ENCODE data around the gene SNRNP40. TPM values are rescaled to one million over a fixed set of nuclear protein-coding genes. Genes with fewer than 3 reads are reported as not detected.
A peak's percentile ranks its signal among the peaks of the same experiment; 100 is the strongest.

Gene SNRNP40
- polyA plus RNA-seq, 2 donors: 8.7 to 23.9 TPM

GRCh38 chr1:31239653-31240241 is 56.8 kb downstream of the SNRNP40 start, which contains the start of gene NKAIN1:
Gene NKAIN1, minus strand, starts transcription at chr1:31239887. Its CDS starts 340 bp downstream, at chr1:31239547.
- WGBS, 2 donors: 1% methylated on average over 20 to 57 of the region's 57 CpGs
- H3K36me3 ChIP-seq (ENCODE audit: control insufficient read depth in 2 of 2, insufficient read depth in 2 of 2, low read length in 1 of 2): no peaks in the 10 kb centered on the region
- peaks cover 0 to 7% of the 10 kb centered on the region in 2 donors for H3K4me1 ChIP-seq (ENCODE audit: control insufficient read depth in 2 of 2, insufficient read depth in 2 of 2, low read length in 1 of 2)
- peaks cover 0 to 11% of the 10 kb centered on the region in 2 donors for H3K27me3 ChIP-seq (ENCODE audit: control insufficient read depth in 1 of 2, insufficient read depth in 2 of 2, low read length in 2 of 2)
- H3K27ac ChIP-seq (ENCODE audit: low read depth in 2 of 2, low read length in 1 of 2): no peak within 1 kb of the TSS
- H3K4me3 ChIP-seq (ENCODE audit: low read depth in 1 of 2, low read length in 2 of 2): peak within 1 kb of the TSS in 1 of 2 donors; percentile 43
- H3K9me3 ChIP-seq (ENCODE audit: control insufficient read depth in 2 of 2, insufficient read depth in 1 of 2, low read depth in 1 of 2, low read length in 1 of 2): no peaks in the 10 kb centered on the region

GRCh38 chr1:31238986-31239613 is 57.5 kb downstream of the SNRNP40 start:
- peak overlapping the region in 1 of 2 donors; percentile 43 for H3K4me3 ChIP-seq (ENCODE audit: low read depth in 1 of 2, low read length in 2 of 2)
- H3K9me3 ChIP-seq (ENCODE audit: control insufficient read depth in 2 of 2, insufficient read depth in 1 of 2, low read depth in 1 of 2, low read length in 1 of 2): no peaks in the 10 kb centered on the region
- H3K36me3 ChIP-seq (ENCODE audit: control insufficient read depth in 2 of 2, insufficient read depth in 2 of 2, low read length in 1 of 2): no peaks in the 10 kb centered on the region
- H3K4me1 ChIP-seq (ENCODE audit: control insufficient read depth in 2 of 2, insufficient read depth in 2 of 2, low read length in 1 of 2): peaks cover 0 to 7% of the 10 kb centered on the region in 2 donors
- H3K27ac ChIP-seq (ENCODE audit: low read depth in 2 of 2, low read length in 1 of 2): no peak overlapping the region
- WGBS, 2 donors: 1 to 2% methylated on average over 36 to 56 of the region's 56 CpGs
- peaks cover 0 to 11% of the 10 kb centered on the region in 2 donors for H3K27me3 ChIP-seq (ENCODE audit: control insufficient read depth in 1 of 2, insufficient read depth in 2 of 2, low read length in 2 of 2)

- Histone ChIP-seq H3K27ac (ENCODE audit: low read depth in 2 of 2, low read length in 1 of 2) (no peak overlapping the region), H3K27me3 (ENCODE audit: control insufficient read depth in 1 of 2, insufficient read depth in 2 of 2, low read length in 2 of 2) (peaks cover 0 to 11% of the 10 kb centered on the region in 2 donors), H3K9me3 (ENCODE audit: control insufficient read depth in 2 of 2, insufficient read depth in 1 of 2, low read depth in 1 of 2, low read length in 1 of 2) (no peaks in the 10 kb centered on the region), H3K4me1 (ENCODE audit: control insufficient read depth in 2 of 2, insufficient read depth in 2 of 2, low read length in 1 of 2) (peaks cover 0 to 7% of the 10 kb centered on the region in 2 donors), H3K36me3 (ENCODE audit: control insufficient read depth in 2 of 2, insufficient read depth in 2 of 2, low read length in 1 of 2) (no peaks in the 10 kb centered on the region), H3K4me3 (ENCODE audit: low read depth in 1 of 2, low read length in 2 of 2) (no peak overlapping the region)
- 21 to 25% methylated on average over 4 of the region's 4 CpGs for WGBS, 2 donors
Observed at GRCh38 chr1:31238612-31238985, 58.0 kb downstream of the SNRNP40 start.

- H3K9me3 ChIP-seq (ENCODE audit: control insufficient read depth in 2 of 2, insufficient read depth in 1 of 2, low read depth in 1 of 2, low read length in 1 of 2): no peaks in the 10 kb centered on the region
- H3K36me3 ChIP-seq (ENCODE audit: control insufficient read depth in 2 of 2, insufficient read depth in 2 of 2, low read length in 1 of 2): no peaks in the 10 kb centered on the region
- no peak overlapping the region for H3K4me3 ChIP-seq (ENCODE audit: low read depth in 1 of 2, low read length in 2 of 2)
- WGBS, 2 donors: 55 to 56% methylated on average over 4 of the region's 4 CpGs
- H3K4me1 ChIP-seq (ENCODE audit: control insufficient read depth in 2 of 2, insufficient read depth in 2 of 2, low read length in 1 of 2): peaks cover 0 to 7% of the 10 kb centered on the region in 2 donors
- no peak overlapping the region for H3K27ac ChIP-seq (ENCODE audit: low read depth in 2 of 2, low read length in 1 of 2)
- peaks cover 0 to 11% of the 10 kb centered on the region in 2 donors for H3K27me3 ChIP-seq (ENCODE audit: control insufficient read depth in 1 of 2, insufficient read depth in 2 of 2, low read length in 2 of 2)
Observed at GRCh38 chr1:31234870-31235269, 61.7 kb downstream of the SNRNP40 start.

GRCh38 chr1:31234123-31234708 is 62.4 kb downstream of the SNRNP40 start:
- no peak overlapping the region for H3K4me3 ChIP-seq (ENCODE audit: low read depth in 1 of 2, low read length in 2 of 2)
- no peaks in the 10 kb centered on the region for H3K36me3 ChIP-seq (ENCODE audit: control insufficient read depth in 2 of 2, insufficient read depth in 2 of 2, low read length in 1 of 2)
- H3K4me1 ChIP-seq (ENCODE audit: control insufficient read depth in 2 of 2, insufficient read depth in 2 of 2, low read length in 1 of 2): peaks cover 0 to 7% of the 10 kb centered on the region in 2 donors
- no peak overlapping the region for H3K27ac ChIP-seq (ENCODE audit: low read depth in 2 of 2, low read length in 1 of 2)
- peaks cover 0 to 11% of the 10 kb centered on the region in 2 donors for H3K27me3 ChIP-seq (ENCODE audit: control insufficient read depth in 1 of 2, insufficient read depth in 2 of 2, low read length in 2 of 2)
- H3K9me3 ChIP-seq (ENCODE audit: control insufficient read depth in 2 of 2, insufficient read depth in 1 of 2, low read depth in 1 of 2, low read length in 1 of 2): no peaks in the 10 kb centered on the region
- 58 to 61% methylated on average over 12 of the region's 12 CpGs for WGBS, 2 donors

- 93 to 95% methylated on average over 2 of the region's 2 CpGs for WGBS, 2 donors
- Histone ChIP-seq H3K27me3 (ENCODE audit: control insufficient read depth in 1 of 2, insufficient read depth in 2 of 2, low read length in 2 of 2) (peaks cover 0 to 5% of the 10 kb centered on the region in 2 donors), H3K9me3 (ENCODE audit: control insufficient read depth in 2 of 2, insufficient read depth in 1 of 2, low read depth in 1 of 2, low read length in 1 of 2) (no peaks in the 10 kb centered on the region), H3K36me3 (ENCODE audit: control insufficient read depth in 2 of 2, insufficient read depth in 2 of 2, low read length in 1 of 2) (no peaks in the 10 kb centered on the region), H3K4me1 (ENCODE audit: control insufficient read depth in 2 of 2, insufficient read depth in 2 of 2, low read length in 1 of 2) (no peaks in the 10 kb centered on the region), H3K27ac (ENCODE audit: low read depth in 2 of 2, low read length in 1 of 2) (no peak overlapping the region), H3K4me3 (ENCODE audit: low read depth in 1 of 2, low read length in 2 of 2) (no peak overlapping the region)
Observed at GRCh38 chr1:31232689-31233088, 63.9 kb downstream of the SNRNP40 start.

- peaks cover 0 to 5% of the 10 kb centered on the region in 2 donors for H3K27me3 ChIP-seq (ENCODE audit: control insufficient read depth in 1 of 2, insufficient read depth in 2 of 2, low read length in 2 of 2)
- no peaks in the 10 kb centered on the region for H3K36me3 ChIP-seq (ENCODE audit: control insufficient read depth in 2 of 2, insufficient read depth in 2 of 2, low read length in 1 of 2)
- no peak overlapping the region for H3K27ac ChIP-seq (ENCODE audit: low read depth in 2 of 2, low read length in 1 of 2)
- no peak overlapping the region for H3K4me3 ChIP-seq (ENCODE audit: low read depth in 1 of 2, low read length in 2 of 2)
- H3K9me3 ChIP-seq (ENCODE audit: control insufficient read depth in 2 of 2, insufficient read depth in 1 of 2, low read depth in 1 of 2, low read length in 1 of 2): no peaks in the 10 kb centered on the region
- 92 to 98% methylated on average over 5 of the region's 5 CpGs for WGBS, 2 donors
- H3K4me1 ChIP-seq (ENCODE audit: control insufficient read depth in 2 of 2, insufficient read depth in 2 of 2, low read length in 1 of 2): no peaks in the 10 kb centered on the region
Observed at GRCh38 chr1:31231802-31232201, 64.8 kb downstream of the SNRNP40 start.

- no peaks in the 10 kb centered on the region for H3K36me3 ChIP-seq (ENCODE audit: control insufficient read depth in 2 of 2, insufficient read depth in 2 of 2, low read length in 1 of 2)
- no peaks in the 10 kb centered on the region for H3K27me3 ChIP-seq (ENCODE audit: control insufficient read depth in 1 of 2, insufficient read depth in 2 of 2, low read length in 2 of 2)
- 61 to 62% methylated on average over 3 of the region's 3 CpGs for WGBS, 2 donors
- H3K4me1 ChIP-seq (ENCODE audit: control insufficient read depth in 2 of 2, insufficient read depth in 2 of 2, low read length in 1 of 2): no peaks in the 10 kb centered on the region
- H3K4me3 ChIP-seq (ENCODE audit: low read depth in 1 of 2, low read length in 2 of 2): no peak overlapping the region
- H3K9me3 ChIP-seq (ENCODE audit: control insufficient read depth in 2 of 2, insufficient read depth in 1 of 2, low read depth in 1 of 2, low read length in 1 of 2): no peaks in the 10 kb centered on the region
- H3K27ac ChIP-seq (ENCODE audit: low read depth in 2 of 2, low read length in 1 of 2): no peak overlapping the region
Observed at GRCh38 chr1:31230378-31230777, 66.2 kb downstream of the SNRNP40 start.

GRCh38 chr1:31228986-31229385 is 67.6 kb downstream of the SNRNP40 start:
- H3K36me3 ChIP-seq (ENCODE audit: control insufficient read depth in 2 of 2, insufficient read depth in 2 of 2, low read length in 1 of 2): no peaks in the 10 kb centered on the region
- no peaks in the 10 kb centered on the region for H3K27me3 ChIP-seq (ENCODE audit: control insufficient read depth in 1 of 2, insufficient read depth in 2 of 2, low read length in 2 of 2)
- H3K9me3 ChIP-seq (ENCODE audit: control insufficient read depth in 2 of 2, insufficient read depth in 1 of 2, low read depth in 1 of 2, low read length in 1 of 2): no peaks in the 10 kb centered on the region
- no peak overlapping the region for H3K4me3 ChIP-seq (ENCODE audit: low read depth in 1 of 2, low read length in 2 of 2)
- no peak overlapping the region for H3K27ac ChIP-seq (ENCODE audit: low read depth in 2 of 2, low read length in 1 of 2)
- no peaks in the 10 kb centered on the region for H3K4me1 ChIP-seq (ENCODE audit: control insufficient read depth in 2 of 2, insufficient read depth in 2 of 2, low read length in 1 of 2)

Measured in esophagus (tissue), 2 donors.